NCI-H1048 (cell line): ENCODE results near the gene BRD9.
"Not testable (repeated sequence)": the region's sequence is repeated elsewhere in the genome, so short reads cannot be mapped to it uniquely, and the experiment has no call there.

Experiments
- DNase-seq: peaks from one replicate; lab custom pipeline; 2025; lab: John Stamatoyannopoulos, UW

Gene BRD9

DNA sequence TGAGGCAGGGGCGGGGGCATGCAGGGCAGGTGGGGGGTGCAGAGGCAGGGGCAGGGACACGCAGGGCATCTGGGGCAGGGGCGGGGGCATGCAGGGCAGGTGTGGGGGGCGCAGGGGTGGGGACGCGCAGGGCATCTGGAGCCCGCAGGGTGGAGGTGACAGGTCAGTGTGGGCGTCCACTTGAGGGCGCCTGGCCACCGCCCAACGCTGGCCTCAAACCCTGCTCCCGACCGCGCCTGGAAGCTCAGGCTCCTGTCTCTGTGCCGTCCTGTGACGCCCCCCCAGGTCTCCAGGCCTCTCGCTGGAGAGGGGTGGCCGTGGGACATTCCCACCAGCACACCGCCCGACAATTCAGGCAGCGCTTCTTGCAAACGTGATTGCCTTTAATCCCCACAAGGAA is 48.7 kb downstream of the BRD9 start:
- not testable (repeated sequence) for DNase-seq

DNA sequence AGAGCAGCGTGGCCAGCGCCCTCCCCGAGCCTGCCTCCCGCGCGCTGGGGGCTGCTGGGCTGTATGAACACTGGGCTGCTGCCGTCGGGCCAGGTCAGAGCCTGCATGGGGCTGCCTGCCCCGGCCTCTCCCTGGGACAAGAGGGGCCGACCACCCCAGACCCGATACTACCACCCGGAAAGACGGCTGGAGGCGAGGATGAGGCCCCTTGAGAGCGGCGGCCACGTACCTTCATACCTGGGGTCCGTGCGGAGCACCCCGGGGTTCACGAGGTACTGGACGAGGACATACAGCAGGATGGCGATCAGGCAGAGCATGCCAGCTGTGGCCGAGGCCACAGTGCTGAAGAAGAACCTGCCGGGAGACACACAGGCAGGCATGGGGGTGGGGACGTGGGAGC is 49.2 kb downstream of the BRD9 start:
- DNase-seq = not testable (repeated sequence)

DNA sequence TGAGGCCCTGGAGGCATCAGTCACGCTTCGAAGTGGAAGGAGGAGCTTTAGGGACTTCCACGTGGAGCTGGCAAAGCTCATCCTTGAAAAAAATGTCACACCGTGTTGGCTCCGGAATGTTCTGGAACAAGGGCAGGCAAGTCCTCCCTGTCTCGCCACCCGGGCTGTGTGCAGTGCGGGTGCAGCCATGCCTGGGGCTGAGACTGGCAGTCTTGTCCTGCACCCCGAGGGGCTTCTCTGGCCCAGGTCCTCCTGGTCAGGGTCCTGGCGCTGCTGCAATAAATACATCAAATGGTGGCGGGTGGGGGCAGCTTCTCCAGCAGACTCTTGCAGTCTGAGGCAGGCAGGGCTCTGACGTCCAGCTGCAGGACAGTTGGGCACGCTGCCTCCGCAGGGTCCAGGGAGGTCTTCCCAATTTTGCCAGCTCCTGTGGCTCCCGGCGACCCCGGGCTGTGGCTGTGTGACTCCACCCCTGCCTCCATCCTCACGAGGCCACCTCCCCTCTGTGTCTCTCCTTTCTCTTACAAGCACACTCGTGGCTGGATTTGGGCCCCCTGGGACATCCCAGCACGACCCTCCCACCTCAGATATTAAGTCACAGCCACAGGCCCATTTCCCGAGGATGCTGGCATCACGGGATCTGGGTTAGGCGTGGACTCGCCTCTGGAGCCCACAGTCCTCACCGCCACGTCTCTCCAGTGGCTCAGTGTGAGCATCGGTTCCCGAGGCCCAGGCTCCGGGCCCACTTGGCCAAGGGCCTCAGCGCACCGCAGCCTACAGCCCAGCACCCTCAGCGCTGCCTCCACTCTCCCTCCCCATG is 50.0 kb downstream of the BRD9 start:
- not testable (repeated sequence) for DNase-seq

DNA sequence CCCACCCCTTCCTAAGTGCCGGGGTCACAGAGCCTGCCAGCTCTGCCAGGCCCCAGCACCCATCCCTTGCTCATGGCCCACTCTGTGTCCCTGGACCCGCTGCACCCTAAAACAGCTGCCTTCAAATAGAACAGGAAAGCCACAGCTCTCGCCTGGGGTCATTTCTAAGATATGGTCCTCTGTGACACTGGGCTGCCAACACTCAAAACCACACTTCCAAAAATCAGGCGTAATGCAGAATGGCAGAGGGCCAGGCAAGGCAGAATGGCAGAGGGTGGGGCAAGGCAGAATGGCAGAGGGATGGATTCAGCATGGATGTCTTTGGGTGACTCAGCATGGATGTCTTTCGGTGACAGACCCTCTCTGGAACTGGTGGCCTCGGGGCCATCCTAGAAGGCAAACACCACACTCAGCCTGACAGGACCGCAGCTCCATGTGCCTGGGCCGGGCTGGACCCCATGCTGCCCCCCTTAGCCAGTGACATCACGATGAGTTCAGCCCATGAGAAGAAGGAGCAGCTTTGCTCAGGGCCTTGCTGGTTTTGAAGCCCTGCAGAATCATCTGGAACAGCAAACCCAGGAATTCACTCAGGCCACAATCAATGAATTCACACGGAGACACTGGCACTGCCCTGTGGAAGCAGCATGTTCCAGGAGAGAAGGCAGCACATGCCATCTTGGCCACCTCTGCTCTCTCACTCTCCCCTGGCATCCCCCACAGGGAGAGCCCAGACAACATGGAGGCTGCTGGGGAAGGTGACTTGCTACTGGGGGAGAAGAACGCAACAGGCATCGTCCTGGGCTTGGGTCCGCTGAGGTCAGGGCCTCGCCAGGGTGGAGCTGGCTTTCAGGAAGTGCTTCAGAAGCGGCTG is 50.8 kb downstream of the BRD9 start:
- not testable (repeated sequence) for DNase-seq

DNA sequence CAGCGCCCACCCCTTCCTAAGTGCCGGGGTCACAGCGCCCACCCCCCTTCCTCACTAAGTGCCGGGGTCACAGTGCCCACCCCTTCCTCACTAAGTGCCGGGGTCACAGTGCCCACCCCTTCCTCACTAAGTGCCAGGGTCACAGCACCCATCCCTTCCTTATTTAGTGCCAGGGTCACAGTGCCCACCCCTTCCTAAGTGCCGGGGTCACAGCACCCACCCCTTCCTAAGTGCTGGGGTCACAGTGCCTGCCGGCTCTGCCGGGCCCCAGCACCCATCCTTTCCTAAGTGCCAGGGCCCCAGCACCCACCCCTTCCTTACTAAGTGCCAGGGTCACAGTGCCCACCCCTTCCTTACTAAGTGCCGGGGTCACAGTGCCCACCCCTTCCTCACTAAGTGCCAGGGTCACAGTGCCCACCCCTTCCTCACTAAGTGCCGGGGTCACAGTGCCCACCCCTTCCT is 51.6 kb downstream of the BRD9 start:
- DNase-seq = not testable (repeated sequence)

DNA sequence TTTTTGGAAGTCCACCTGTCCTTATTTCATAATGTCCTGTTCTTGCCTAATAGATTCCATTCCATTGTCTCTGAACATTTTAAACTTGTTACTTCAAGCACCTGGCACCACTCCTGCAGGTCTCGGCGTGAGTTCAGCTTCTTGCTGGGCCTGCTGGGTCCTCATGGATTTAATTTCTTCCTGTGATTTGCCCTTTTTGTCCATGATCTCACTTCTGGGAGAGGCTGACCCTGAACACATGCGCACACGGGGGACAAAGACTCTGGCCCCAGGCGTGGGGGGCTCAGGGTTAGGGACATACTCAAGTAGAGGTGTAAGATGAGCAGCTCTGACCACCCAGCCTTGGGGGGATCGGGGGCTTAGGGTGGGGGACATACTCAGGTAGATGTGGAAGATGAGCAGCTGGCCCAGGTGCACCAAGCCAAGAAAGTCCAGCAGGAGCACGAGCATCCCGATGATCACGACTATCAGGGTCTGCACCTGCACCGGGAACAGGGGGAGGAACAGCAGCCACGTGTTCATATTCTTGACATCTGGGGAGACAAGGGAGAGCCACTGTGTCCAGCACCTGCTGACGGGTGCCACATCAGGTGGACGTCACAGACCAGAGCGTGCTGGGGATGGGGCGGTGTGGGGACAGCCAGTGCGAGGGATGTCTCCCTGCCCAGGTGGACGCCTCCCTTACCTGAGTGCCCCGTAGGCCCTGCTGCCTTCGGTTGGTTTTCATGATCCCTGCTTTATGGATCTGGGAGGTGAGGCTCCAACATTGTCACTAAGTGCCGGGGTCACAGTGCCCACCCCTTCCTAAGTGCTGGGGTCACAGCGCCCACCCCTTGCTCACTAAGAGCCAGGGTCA is 52.3 kb downstream of the BRD9 start:
- DNase-seq = not testable (repeated sequence)

DNA sequence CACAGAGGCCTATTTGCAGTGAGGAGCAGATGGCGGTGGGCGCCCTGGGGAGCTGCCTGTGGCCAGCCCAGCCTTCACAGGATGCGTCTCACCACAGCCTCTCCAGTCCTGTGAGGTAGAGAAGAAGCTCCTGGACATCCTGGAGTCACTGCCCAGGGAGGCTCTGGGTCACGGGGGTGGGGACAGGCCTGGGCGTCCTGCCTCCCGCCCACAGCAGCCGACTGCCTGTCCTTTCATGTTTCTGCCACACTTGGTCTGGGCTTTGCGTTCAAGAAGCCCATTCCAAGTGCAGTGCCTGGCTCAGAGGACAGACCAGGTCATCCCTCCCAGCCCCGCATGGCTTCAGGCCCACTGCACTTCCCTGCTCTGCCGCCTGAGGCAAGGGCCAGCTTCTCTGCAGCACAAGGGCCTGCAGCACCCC is 54.2 kb downstream of the BRD9 start:
- DNase-seq = not testable (repeated sequence)

DNA sequence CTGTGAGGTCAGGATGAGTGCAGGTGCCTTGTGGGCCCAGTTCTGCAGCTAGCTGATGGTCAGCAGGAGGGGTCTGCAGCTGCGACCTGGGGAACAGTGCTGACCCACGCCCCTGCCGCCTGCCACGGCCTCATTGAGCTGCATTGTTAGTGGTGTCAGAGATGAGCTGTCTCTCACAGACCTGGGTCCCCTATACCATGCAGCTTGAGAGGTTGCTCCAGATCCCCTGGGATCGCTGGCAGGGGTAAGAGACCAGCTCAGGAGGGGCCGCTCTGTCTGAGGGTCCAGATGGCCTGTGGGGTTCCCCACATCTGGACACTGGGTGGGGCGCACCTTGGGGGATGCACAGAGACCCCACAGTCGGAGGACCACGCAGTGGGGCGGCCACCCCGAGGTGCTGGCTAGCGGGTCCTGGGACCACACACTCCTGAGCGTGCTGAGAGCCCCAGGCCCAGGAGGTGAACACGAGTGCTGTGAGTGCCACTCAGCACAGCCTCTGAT is 54.9 kb downstream of the BRD9 start:
- DNase-seq = not testable (repeated sequence)

DNA sequence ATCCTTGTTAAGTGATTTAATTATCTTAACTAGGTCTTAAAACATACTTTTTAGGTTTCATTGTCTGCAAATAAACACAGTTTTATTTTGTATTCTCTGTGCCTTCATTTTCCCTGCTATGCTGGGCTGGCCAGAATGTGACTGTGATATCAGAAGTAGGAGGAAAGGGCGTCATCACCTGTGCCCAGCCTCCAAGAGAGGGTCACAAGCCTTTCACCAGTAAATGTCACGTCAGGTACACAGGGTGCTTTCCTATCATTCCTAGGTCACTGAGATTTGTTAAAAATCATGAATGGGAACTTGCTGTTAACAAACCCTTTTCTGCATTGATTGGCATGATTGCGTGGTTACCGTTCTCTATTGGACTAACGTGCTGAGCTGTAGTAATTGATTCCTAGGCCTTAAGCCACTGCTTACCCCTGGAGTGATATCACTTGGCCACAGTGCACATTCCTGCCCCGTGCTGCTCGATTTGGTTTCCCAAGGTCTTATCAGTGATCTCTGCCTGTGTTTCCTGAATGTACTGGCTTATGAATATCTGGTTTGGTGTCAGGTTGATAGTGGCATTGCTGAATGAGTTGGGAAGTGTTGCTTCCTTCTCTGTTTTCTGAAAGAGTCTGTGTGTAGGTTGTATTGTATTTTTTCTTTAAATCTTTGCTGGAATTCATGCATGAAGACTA is 56.5 kb downstream of the BRD9 start:
- DNase-seq = not testable (repeated sequence)

DNA sequence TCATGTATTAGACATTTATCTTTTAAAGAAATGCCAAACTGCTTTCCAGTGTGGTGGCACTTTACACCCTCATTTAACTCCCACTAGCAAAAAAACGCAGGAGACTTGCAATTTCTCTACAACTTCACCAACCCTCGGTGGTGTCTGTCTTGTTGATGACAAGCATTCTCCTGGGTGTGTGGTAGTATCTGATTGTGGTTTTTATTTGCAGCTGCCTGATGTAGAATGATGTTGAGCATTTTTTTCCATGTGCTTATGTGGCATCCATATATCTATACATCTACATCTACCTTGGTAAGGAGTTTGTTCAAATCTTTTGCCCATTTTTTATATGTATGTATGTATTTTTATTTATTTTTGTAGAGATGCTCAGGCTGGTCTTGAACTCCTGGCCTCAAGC is 58.6 kb downstream of the BRD9 start:
- DNase-seq = not testable (repeated sequence)

DNA sequence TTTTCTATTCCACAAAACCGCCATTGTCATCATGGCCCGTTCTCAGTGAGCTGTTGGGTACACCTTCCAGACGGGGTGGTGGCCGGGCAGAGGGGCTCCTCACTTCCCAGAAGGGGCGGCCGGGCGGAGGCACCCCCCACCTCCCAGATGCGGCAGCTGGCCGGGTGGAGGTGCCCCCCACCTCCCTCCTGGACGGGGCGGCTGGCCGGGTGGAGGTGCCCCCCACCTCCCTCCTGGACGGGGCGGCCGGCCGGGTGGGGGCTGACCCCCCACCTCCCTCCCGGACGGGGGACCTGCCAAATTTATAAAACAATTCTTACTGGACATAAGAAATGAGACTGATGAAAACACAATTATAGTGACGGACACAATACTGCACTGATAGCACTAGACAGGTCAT is 64.4 kb downstream of the BRD9 start:
- not testable (repeated sequence) for DNase-seq

DNA sequence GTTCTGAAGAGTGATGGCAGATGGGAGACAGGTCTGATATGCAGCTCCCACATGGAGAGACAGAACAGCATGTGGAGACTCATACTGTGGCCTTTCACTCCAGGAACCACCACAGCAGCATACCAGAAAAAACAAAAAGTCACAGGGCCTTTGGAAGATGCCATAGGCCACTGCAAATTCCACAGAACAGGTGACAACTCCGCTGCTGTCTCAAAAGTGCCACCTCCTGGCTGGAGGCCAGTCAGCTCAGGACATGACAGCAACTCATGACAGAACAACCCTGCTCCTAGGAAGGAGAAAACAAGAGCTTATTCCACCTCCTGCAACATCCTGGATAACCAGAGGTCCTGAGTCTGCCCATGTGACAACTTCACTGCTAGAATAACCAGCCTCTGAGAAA is 67.1 kb downstream of the BRD9 start:
- DNase-seq = not testable (repeated sequence)

DNA sequence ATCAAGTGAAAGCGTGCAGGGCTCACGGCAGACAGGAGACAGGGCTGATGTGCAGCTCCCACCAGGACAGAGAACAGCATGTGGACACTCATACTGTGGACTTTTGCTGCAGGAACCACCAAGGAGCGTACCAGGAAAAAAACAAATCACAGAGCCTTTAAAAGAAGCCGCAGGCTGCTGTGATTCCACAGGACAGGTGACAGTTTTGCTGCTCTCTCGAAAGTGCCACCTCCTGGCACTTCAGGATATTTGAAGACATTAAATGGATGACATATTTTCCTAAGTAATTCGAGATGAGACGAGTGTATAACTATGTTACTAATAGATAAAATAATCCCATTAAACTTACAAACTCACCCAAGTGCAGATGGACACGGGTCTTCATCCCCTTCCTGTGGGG is 71.1 kb downstream of the BRD9 start:
- no peak for DNase-seq

DNA sequence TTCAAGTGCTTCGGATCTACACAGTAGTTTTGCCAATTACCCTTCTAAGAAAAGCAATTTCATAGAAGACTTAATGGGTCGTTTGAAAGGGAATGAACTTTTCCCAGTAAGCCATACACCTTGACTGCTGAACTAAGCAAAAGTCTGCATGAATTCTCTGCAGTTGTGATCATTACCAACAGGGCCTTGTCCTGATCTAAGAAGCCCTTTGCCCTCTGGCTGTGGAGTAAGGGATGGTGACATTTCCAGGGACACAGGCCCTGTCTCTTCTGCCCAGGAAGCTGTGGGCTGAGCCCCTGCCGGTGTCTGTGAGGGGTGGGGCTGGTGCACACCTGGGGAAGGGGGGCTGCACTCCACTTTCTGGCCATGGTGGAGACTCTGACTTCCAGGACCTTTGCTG is 72.4 kb downstream of the BRD9 start:
- no peak for DNase-seq

DNA sequence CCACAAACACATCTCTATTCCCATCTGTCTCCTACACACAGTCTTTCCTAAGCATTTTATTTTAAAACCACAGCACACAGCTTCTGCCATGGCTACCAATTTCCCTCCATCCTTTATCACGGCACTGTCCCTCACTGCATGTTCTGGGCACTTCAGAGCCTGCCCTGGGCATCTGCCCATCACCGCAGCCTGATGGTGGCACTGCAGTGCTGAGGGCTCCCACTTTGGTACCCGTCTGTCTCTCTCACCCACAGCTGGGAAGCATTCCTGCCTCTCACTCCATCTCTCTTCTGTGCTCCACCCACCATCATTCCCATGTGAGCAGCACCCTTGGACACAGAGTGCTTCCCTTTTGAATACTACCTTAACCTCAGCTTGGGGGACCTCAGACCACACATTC is 73.5 kb downstream of the BRD9 start:
- DNase-seq = no peak

DNA sequence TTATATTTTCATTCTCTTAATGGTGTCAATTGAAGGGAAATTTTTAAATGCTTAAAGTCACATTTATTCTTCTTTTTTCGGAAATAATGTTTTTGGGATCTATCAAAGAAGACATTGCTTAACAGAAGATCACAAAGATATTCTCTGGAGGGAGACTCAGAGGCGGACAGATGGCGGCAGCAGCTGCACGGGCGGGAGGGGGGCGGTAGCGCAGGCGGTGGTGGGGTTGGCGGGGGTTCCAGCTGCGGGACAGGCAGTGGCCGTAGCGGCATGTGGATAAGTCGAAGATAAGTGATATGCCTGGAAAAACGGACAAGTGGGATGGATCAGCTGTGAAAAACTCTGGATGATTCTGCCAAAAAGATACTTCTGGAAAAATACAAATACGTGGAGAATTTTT is 76.4 kb downstream of the BRD9 start:
- DNase-seq = no peak

DNA sequence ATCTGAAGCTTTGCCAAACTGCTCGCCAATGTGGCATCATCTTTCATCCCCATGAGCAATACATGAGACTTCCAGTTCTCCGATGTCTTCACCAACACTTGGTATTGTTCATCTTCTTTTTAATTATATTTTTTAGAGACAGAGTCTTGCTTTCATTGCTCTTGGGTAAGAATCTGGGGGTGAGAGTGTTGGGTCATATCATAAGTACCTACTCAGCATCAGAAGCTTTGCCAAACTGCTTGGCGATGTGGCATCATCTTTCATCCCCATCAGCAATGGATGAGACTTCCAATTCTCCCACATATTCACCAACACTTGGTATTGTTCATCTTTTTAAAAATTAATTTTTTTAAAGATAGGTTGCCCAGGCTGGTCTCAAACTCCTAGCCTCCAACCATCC is 77.2 kb downstream of the BRD9 start:
- no peak for DNase-seq
